SIG-M5 treated with dmso at 0.1 percent for 504 hours (cell line): ENCODE data around the gene TRIM56.
A peak's percentile ranks its signal among the peaks of the same experiment; 100 is the strongest.
"Not testable (repeated sequence)": the region's sequence is repeated elsewhere in the genome, so short reads cannot be mapped to it uniquely, and the experiment has no call there.

Experiments
- DNase-seq: peaks from one replicate; lab custom pipeline; 2025; ENCODE audit not compliant: unreplicated experiment; lab: John Stamatoyannopoulos, UW

Gene TRIM56

GRCh38 chr7:101085162-101085964, at the start of gene TRIM56:
Gene TRIM56, plus strand, starts transcription at chr7:101085481. Its CDS starts 1,832 bp downstream, at chr7:101087313.
- DNase-seq = peak; percentile 91

- no peak for DNase-seq
Measured at GRCh38 chr7:101035941-101036340, 49.3 kb upstream of the TRIM56 start.

GRCh38 chr7:101041283-101041682, 44.0 kb upstream of the TRIM56 start:
- not testable (repeated sequence) for DNase-seq

GRCh38 chr7:101058355-101058754, 26.9 kb upstream of the TRIM56 start:
- peak; percentile 34 for DNase-seq

- DNase-seq = no peak
Measured at GRCh38 chr7:101059620-101059942, 25.7 kb upstream of the TRIM56 start.

- no peak for DNase-seq
Measured at GRCh38 chr7:101060992-101061391, 24.3 kb upstream of the TRIM56 start.

GRCh38 chr7:101064176-101064550, 21.1 kb upstream of the TRIM56 start:
- DNase-seq = not testable (repeated sequence)

- not testable (repeated sequence) for DNase-seq
Measured at GRCh38 chr7:101065162-101065561, 20.1 kb upstream of the TRIM56 start.

GRCh38 chr7:101066141-101066832, 19.0 kb upstream of the TRIM56 start:
- DNase-seq = no peak

GRCh38 chr7:101066833-101067177, 18.5 kb upstream of the TRIM56 start:
- DNase-seq = no peak

GRCh38 chr7:101068401-101068800, 16.9 kb upstream of the TRIM56 start:
- no peak for DNase-seq

- DNase-seq = not testable (repeated sequence)
Measured at GRCh38 chr7:101071362-101072104, 13.7 kb upstream of the TRIM56 start.

- DNase-seq = no peak
Measured at GRCh38 chr7:101075646-101076045, 9.6 kb upstream of the TRIM56 start.

- not testable (repeated sequence) for DNase-seq
Measured at GRCh38 chr7:101076183-101076582, 9.1 kb upstream of the TRIM56 start.

GRCh38 chr7:101077303-101078086, 7.8 kb upstream of the TRIM56 start:
- DNase-seq = peak; percentile 85

GRCh38 chr7:101081432-101081831, 3.8 kb upstream of the TRIM56 start:
- peak; percentile 16 for DNase-seq

- no peak for DNase-seq
Measured at GRCh38 chr7:101084865-101085161, 468 bp upstream of the TRIM56 start.

GRCh38 chr7:101087334-101088068, 2.2 kb downstream of the TRIM56 start:
- DNase-seq = no peak

- DNase-seq = no peak
Measured at GRCh38 chr7:101088069-101088425, 2.8 kb downstream of the TRIM56 start.

GRCh38 chr7:101088858-101089529, 3.7 kb downstream of the TRIM56 start:
- DNase-seq = no peak
